Amniotic epithelial cell (primary cell): ENCODE results near the gene ATP13A2.
"Not testable (repeated sequence)": the region's sequence is repeated elsewhere in the genome, so short reads cannot be mapped to it uniquely, and the experiment has no call there.

Source experiments
- DNase-seq: peaks from one replicate; pipeline ENCODE4 v3.0.0-alpha.2; 2010; ENCODE audit warnings: low read depth

The ATP13A2 gene

GRCh38 chr1:16978139-16978538, 33.6 kb downstream of the ATP13A2 start:
- DNase-seq, result no peak

GRCh38 chr1:16977377-16977776, 34.4 kb downstream of the ATP13A2 start:
- DNase-seq, result no peak

- DNase-seq, result no peak
Measured at GRCh38 chr1:16976966-16977365, 34.8 kb downstream of the ATP13A2 start.

GRCh38 chr1:16975838-16976237, 35.9 kb downstream of the ATP13A2 start:
- no peak for DNase-seq

GRCh38 chr1:16975211-16975610, 36.5 kb downstream of the ATP13A2 start:
- no peak for DNase-seq

- no peak for DNase-seq
Measured at GRCh38 chr1:16973215-16973614, 38.5 kb downstream of the ATP13A2 start.

GRCh38 chr1:16972189-16972895, 39.4 kb downstream of the ATP13A2 start:
- DNase-seq, result no peak

- peak; percentile 54 for DNase-seq
Measured at GRCh38 chr1:16971341-16972188, 40.2 kb downstream of the ATP13A2 start.

- DNase-seq, result no peak
Measured at GRCh38 chr1:16970132-16970910, 41.4 kb downstream of the ATP13A2 start.

GRCh38 chr1:16969651-16970050, 42.1 kb downstream of the ATP13A2 start:
- DNase-seq, result no peak

- no peak for DNase-seq
Measured at GRCh38 chr1:16969057-16969611, 42.6 kb downstream of the ATP13A2 start.

- DNase-seq, result no peak
Measured at GRCh38 chr1:16968372-16968771, 43.4 kb downstream of the ATP13A2 start.

- no peak for DNase-seq
Measured at GRCh38 chr1:16967962-16968361, 43.8 kb downstream of the ATP13A2 start.

- peak; percentile 82 for DNase-seq
Measured at GRCh38 chr1:16967095-16967575, 44.6 kb downstream of the ATP13A2 start.

GRCh38 chr1:16966282-16966681, 45.4 kb downstream of the ATP13A2 start:
- no peak for DNase-seq

GRCh38 chr1:16965486-16966067, 46.2 kb downstream of the ATP13A2 start:
- DNase-seq, result peak; percentile 40

- not testable (repeated sequence) for DNase-seq
Measured at GRCh38 chr1:16964169-16964568, 47.6 kb downstream of the ATP13A2 start.

- peak; percentile 66 for DNase-seq
Measured at GRCh38 chr1:16961297-16962133, 50.2 kb downstream of the ATP13A2 start.

GRCh38 chr1:16960560-16961296, 51.0 kb downstream of the ATP13A2 start:
- DNase-seq, result peak; percentile 74

- DNase-seq, result no peak
Measured at GRCh38 chr1:16958475-16958874, 53.3 kb downstream of the ATP13A2 start.
